HG03139 (cell line): ENCODE results near the gene DUSP7.
"Not testable (repeated sequence)": the region's sequence is repeated elsewhere in the genome, so short reads cannot be mapped to it uniquely, and the experiment has no call there.

Source experiments
- ATAC-seq: cut with Tn5 transposase; IDR thresholded peaks from one replicate; pipeline ENCODE4 v1.9.1; 2021; ENCODE audit not compliant: unreplicated experiment

The DUSP7 gene

DNA sequence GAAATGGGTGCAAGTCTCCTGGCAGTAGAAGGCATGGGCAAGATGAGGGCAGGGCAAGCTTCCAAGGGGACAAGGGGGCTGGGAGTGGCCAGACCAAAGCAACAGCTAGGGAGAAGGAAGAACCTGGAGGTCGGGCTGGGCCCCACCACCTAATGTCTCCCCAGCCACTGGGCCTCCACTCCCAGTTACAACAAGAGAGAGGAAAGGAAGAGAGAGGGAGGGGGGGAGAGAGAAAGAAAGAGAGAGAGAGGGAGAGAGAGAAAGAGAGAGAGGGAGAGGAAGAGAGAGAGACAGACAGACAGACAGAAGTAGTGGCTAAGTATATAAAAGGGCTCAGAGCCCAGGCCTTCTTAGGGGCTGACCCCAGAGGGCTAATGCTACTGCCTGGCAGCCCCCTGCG is 6.9 kb downstream of the DUSP7 start:
- no peak for ATAC-seq

DNA sequence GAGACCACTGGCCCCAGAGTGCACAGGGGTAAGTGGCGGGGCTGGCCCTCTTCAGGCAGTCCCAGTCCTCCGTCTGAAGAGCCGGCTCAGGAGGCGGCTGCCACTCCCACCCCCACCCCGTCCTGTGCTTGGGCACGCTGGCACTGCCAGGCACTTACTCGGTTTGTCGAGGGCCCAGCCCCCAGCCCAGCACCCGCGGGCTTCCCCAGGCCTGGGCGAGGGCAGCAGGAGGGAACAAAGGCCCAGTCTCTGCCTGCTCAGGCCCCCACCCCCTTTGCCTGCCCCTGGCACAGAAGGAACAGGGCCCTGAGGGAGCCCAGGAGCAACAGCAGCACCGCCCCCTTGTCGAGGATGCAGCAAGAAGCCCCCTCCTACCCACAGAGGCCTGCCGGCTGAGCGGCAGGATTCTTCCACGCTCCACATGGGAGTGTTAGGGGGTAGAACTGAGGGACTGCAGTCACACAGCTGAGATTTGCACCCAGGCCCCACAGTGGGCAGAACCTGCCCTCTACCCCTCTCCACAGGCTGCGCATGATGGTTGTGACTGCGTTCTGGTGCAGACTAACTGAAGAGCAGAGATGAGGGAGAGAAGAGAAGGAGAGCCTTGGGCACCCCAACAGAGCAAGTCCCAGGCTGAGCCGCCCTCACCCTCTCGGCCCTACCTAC is 8.9 kb downstream of the DUSP7 start:
- no peak for ATAC-seq

DNA sequence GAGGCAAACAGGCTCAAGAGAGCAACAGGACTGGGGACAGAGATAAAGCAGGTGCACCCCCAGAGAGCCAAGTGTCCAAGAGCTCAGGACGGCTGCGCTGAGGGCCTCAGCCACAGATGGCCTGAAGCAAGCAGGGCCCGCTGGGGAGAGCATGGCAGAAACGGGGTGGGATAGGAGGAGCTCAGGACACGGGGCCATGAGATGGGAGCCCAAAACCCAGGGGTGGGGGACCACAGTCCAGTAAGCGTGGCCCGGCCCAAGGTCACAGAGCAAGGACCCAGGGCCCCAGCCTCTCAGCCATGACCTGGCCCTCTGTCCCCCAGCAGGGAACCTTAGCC is 9.5 kb downstream of the DUSP7 start:
- ATAC-seq = no peak

DNA sequence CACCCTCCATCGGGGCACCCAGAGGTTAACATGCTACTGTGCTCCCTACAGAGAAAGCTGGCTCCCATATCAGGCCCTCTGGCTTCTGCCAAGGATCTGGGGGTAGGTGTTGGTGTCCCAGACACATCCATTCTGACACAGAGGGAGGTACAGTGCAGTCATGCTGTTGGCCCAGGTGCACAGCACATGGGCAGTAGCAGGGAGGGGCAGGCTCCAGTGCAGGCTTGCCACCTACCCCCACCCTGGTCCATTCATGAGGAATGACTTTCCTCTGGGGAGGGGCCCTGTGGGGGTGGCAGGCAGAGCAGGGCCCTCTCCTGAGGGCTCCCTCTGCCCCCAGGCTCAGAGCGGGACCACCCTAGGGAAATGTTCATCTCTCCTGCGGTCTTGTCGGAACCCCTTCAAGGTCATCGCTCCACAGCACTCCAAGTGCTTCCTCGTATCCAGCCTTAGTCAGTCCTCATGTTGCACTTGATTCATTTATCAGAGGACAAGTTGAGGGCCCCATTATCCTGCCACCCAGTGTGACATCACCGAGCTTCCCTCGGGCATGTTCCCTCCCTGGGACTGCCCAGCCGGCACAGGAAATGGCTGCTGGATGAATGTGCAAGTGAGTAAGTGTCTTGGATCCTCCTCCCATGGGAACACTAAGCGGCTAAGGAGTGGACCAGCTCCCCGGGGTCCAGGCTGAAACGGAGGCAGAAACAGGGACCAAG is 10.0 kb downstream of the DUSP7 start:
- ATAC-seq = no peak

DNA sequence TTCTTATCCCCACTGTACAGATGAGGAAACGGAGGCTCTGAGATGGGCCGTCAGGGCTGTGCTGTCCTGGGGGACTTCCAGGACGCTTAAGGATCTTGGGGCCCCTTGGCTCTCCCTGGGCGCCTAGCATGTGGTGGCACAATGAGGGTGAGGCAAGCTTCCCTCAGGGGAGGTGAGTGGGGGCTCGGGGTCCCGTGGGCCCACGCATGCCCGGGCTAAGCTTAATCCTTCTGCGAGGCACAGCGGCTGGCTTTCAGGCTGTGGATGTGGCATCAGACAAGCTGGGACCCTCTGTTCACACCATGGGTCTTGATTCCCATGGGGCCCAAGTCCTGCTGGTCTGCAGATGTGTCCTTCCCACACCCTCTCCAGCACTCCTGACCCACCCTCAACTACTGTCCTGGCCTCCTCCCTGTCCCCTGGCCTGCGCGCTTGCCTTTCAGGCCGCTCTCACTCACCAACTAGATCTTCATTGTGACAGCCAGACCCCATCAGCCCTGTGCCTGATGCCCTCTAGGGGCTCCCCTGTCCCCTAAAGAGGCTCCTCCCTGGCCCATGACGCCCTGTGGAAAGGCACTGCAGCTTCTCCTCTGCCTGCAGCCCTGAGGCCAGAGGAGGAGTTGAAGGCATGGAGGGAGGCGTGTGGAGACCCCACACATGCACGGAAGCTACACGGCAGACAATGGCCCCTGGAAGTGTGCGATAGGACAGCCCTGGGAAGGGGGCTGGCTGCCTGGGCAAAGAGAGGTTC is 11.3 kb downstream of the DUSP7 start:
- ATAC-seq = no peak

DNA sequence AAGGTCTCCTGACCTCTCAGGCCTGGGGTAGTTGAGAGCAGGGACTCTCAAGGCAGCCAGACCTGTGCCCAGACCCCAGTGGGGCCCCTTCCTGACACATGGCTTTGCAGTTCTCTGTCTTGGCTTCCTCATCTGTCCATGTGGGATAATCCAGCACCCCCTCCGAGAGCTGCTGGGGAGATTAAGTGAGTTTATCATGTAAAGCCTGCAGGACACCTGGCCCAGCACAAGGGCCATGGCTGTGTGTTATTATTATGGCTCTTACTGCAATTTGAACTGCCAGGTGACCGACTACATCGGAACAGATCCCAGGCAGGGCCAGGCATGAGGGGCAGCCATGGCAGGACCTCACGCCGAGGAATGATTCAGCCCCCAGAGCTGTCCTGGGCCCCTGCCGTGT is 12.6 kb downstream of the DUSP7 start:
- ATAC-seq = no peak

DNA sequence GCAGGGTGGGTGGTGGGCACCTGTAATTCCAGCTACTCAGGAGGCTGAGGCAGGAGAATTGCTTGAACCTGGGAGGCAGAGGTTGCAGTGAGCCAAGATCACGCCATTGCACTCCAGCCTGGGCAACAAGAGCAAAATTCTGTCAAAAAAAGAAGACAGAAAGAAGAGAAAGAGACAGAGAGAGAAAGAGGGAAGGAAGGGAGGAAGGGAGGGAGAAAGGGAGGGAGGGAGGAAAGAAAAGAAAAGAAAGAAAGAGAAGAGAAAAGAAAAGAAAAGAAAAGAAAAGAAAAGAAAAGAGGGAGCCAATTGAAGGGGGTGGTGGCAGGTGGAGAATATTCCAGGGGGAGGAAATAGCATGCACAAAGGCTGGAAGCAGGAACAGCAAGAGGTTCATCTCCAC is 13.3 kb downstream of the DUSP7 start:
- not testable (repeated sequence) for ATAC-seq

DNA sequence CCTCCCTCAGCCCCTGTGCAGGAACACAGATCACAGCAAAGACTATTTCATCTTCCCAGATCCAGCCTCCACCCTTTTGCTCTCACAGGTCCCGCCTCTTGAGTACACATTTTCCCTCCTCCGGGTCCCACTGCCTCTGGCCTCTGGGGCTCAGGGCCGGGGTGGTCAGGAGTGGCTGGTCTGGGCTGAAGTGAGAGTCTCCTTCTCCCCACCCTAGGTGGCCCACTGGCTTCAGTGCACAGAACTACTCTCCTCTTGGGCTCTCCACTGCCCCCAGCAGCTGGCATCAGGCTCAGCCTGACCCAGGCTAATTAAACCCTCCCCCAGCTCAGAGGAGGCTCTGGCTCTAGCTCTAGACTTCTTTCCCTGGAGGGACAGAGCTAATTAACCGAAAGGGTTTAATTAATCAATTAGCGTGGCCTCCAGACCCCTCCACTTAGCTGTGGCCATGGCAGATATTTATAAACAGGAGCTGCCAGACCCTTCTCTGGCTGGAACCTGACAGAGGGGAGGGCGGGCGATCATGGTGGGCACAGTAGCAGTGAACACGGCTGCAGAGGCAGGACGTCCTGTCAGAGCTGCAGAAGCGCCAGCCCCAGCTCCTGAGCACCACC is 15.1 kb downstream of the DUSP7 start:
- ATAC-seq = no peak

DNA sequence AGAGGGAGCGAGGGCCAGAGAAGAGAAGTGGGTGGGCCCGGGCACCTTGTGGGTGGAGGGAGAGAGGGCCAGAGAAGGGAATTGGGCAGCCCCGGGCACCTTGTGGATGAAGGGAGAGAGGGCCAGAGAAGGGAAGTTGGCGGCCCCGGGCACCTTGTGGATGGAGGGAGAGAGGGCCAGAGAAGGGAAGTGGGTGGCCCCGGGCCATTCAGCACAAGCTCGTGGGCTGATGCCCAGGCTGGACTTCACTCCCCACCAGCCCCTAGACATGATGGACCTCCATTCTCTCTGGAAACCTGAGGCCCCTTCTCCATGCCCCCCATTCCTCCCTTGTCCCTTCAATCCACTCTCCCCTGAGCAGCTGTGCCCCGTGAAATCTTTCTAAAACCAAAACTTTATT is 15.8 kb downstream of the DUSP7 start:
- ATAC-seq = no peak

DNA sequence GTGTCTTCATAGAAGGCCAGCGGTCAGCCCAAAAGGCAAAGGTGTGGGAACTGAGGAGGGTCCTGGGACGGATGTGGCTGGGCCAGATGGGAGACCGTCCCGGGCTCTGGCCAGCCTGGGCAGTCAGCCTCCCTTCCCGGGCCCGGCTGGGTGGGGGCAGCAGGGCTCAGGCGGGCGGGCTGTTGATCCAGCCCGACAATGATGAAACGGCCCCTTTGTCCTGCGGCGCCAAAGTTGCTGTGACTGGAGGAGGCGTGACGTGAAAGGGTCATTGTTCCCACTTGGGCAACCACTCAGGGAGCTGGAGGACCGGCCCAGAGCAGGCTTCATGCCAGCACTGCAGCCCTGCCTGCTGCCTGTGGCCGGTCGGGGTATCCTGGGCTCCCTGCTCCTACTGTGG is 16.5 kb downstream of the DUSP7 start:
- no peak for ATAC-seq

DNA sequence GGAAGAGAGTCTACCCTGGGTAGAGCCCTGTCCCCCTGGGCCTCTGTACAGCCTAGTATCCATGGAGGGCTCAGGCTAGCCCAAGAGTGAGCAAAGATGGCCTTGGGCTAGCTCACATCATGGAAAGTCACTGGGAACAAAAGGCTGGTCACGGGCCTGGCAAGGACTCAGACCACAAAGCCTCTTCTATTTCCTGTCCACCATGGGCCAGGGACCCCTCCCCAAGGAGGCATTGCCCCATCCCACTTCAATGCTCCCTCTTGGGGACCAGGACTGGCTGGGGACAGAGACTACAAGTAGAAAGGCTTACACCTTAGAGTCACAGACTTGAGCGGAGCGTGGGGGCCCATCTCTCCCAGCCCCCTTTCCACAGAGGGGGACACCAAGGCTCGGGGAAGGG is 16.9 kb downstream of the DUSP7 start:
- no peak for ATAC-seq

DNA sequence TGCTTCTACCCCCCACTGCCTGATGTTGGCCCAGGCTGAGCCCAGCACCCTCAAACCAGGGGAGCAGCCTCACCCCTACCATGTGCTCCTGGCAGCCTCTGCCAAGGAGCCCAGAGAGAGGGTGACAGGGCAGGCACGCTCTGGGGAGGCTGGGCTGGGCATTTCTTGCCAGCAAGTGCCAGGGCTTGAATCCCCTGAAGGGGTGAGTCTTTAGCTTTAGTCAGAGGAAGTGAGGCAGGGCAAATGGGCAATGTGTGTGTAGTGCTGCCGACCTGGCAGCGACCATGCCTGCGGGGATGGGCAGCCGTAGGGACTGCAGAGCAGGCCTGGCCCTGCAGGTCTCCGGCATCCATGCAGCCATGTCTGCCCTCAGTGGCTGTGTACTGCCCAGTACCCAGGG is 18.1 kb downstream of the DUSP7 start:
- ATAC-seq = no peak

DNA sequence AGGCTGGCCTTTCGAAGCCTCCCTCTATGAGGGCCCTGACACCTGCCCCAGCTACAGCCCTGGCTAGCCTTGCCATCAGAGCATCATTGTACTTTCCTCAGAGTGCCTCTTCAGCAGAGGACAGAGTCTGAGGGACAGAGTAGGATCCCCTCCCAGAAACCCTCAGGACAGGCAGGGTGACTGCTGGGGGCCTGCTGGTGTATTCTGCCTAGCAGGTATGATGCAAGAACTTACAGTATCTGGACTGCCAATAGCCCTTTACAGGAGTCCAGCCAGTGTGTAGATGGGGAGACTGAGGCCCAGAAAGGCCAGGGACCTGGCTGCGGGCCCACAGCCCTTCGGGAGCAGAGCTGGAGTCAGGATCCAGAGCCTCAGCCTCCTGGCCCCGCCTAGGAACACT is 19.1 kb downstream of the DUSP7 start:
- ATAC-seq = no peak

DNA sequence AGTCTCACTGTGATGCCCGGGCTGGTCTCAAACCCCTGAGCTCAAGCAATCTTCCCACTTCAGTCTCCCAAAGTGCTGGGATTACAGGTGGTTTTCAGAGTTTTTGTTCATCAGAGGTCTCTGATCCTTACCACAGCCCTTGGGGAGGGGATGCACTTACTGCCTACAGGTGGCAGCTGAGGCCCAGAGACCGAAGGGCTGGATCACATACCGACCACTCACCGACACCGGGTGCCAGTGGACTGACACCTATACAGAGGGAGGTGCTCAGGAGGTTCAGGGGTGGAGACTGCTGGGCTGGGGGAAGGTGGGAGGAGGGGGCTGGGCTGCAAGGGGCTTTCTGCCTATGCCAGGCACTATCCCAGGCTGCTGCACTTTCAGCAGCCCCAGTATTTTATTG is 19.5 kb downstream of the DUSP7 start:
- ATAC-seq = no peak

DNA sequence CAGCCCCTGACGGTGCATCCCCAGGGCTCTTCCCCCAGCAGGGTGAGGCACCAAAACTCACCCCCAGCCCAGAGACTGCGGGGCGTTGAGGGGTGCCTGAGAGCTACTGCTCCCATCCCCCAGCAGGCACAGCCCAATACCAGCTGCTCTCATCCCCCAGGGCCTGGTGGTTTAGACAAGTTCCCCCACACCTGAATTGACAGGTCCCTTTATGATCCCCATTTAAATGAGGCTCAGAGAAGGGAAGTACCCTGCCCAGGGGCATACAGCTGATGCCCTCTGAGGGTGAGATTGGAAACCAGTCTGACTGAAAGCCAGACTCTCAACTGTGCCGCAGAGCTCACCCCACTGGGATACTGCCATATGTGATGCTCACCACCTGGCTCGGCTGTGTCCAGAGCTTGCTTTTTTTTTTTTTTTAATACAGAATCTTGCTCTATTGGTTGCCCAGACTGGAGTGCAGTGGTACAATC is 20.1 kb downstream of the DUSP7 start:
- no peak for ATAC-seq

DNA sequence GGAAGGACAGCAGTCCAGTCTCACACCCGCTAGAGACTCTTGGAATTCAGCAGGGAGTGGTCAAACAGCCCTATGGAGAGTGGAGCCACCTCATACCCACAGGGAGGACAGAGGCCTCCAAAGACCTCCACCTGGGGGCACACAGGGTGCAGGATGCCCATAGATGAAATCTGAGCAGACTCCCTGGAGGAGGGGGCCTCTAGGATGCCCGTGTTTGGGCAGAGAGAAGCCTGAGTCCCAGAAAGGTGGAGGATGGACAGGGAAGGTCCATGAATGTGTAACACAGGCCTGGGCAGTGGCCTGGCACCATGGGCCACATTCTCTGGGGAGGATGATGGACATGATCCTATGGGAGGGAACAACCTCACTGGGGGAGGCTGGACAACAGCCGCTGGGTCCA is 21.7 kb downstream of the DUSP7 start:
- no peak for ATAC-seq

DNA sequence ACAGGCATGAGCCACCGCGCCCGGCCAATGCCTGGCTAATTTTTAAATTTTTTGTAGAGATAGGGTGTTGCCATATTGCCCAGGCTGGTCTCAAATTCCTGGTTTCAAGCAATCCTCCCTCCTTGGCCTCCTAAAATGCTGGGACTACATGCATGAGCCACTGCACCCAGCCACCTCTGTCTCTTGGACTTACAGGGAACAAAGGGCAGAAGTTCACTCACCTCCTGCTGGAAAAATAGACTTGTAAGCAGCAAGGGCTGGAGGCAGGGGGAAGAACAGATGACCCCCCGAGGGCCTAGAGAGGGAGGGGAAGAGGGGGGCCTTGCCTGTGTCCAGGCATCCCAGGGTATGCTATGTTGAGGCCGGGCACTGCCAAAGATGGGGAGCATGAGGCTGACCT is 22.2 kb downstream of the DUSP7 start:
- no peak for ATAC-seq

DNA sequence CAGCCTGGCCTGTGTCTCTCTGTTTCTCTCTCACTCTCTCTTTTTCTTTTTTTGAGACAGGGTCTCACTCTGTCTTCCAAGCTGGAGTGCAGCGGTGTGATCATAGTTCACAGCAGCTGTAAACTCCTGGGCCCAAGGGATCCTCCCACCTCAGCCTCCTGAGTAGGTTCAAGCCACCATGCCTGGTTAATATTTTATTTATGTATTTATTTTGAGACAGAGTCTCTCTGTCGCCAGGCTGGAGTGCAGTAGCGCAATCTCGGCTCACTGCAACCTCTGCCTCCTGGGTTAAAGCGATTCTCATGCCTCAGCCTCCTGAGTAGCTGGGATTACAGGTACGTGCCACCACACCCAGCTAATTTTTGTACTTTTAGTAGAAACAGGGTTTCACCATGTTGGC is 22.6 kb downstream of the DUSP7 start:
- not testable (repeated sequence) for ATAC-seq

DNA sequence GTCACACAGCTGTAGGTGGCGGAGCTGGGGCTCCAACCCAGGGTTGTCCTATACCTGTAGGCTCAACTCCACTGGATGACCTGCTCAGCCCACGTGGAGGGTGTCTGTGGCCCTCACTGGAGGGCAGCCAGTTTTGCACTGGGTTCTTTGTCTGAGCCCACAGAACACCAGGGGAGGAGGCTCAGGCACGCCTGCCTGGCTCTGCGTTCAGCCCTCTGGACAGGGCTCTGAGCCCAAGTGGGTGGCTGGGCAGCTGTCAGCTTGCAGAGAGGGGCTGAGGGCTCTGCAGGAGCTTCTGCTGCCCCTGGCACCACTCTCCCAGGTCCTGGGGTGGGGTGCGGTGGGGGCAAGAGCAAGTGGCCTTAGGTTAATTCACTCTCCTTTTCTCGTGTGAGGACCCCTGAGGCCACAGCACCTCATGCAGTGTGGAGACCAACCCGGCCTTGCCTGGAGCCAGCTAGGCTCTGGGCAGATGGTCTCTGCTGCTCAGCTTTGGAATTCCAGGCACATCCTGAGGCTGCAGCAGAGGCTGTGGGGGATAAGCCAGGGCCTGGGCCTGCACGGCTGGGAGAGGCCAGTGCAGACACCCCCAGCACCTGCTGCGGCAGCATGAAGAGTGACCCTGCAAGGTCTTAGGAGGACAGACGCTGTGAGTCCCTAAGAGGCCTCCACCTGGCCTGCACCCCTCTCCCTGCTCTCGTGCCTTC is 23.5 kb downstream of the DUSP7 start:
- no peak for ATAC-seq

DNA sequence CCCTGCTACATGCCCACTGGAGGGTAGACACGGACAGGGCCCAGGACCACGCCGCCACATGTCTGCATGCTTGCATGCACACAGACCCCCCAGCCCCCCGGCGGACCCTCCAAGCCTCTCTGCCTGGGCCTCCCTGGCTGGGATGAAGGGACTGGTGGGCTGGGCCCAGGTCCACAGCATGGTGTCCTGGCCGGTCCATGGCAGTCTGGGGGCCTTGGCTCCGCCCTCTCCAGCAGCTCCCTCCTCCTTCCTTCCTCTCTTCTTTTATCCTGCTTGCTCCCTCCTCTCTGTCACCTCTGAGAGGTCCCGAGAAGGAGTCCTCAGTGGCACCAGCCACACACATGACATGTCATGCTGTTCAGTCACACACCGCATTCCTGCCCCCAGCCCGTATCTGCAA is 24.5 kb downstream of the DUSP7 start:
- ATAC-seq = no peak

DNA sequence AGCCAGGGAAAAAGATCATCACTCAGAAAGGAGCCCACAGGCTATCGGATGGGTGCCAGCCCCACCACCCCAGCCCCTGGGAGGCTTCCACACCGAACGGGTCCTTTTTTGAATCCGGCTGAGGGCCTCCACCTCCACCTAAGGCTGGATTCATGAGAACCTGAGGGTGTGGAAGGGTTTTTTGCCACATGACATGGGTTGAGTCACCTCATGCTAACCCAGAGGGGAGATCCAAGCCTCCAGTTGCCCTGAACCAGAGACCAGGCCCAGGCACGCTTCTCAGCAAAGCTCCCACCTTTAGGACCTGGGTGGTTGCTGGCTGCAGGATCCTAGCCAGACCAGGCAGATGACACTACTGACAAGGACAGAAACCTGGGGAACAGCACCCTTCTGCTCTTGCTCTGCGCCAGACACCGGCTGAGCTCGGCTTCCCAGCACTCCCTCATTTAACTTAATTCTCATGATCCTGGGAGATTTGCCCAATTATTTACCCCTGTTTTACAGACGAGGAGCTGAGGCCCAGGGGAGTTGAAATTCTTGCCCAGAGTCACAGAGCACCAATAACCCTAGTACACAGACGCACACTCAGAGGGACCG is 25.6 kb downstream of the DUSP7 start:
- ATAC-seq = no peak
